Gastrocnemius medialis (tissue), 4 donors: ENCODE data around the gene HDAC4. TPM values are rescaled to one million over a fixed set of nuclear protein-coding genes. Genes with fewer than 3 reads are reported as not detected.
A peak's percentile ranks its signal among the peaks of the same experiment; 100 is the strongest.

Source experiments
- ATAC-seq, 2 donors: fragments of 150-250 bp; one replicate each; pipeline ENCODE4 v1.9.1; 2016
- DNase-seq, 2 donors: peaks; one replicate each; pipeline ENCODE4 v3.0.0-alpha.2; 2019
- H3K27ac ChIP-seq, 4 donors: fragments of 200-600 bp; sonication (generic); 1 replicate in 1 of 4; 2 replicates in 3 of 4; pipeline ENCODE4 v1.5.1; 2016 to 2018; ENCODE audit warnings: mild to moderate bottlenecking in 2 of 4, moderate library complexity in 1 of 4
- H3K27me3 ChIP-seq, 3 donors: fragments of 200-600 bp; sonication (generic) in 2 of 3; 1 replicate in 1 of 3; 2 replicates in 2 of 3; pipeline versions ENCODE4 v1.5.1 to v1.6.0; 2016 to 2019; ENCODE audit warnings: mild to moderate bottlenecking in 1 of 3, moderate library complexity in 1 of 3
- H3K36me3 ChIP-seq, 2 donors: fragments of 200-600 bp; sonication (generic) in 1 of 2; one replicate each; pipeline ENCODE4 v1.5.1; 2017 to 2018
- H3K4me1 ChIP-seq, 2 donors: fragments of 200-600 bp; sonication (generic) in 1 of 2; one replicate each; pipeline ENCODE4 v1.5.1; 2016 to 2017; ENCODE audit warnings: mild to moderate bottlenecking in 2 of 2
- H3K4me3 ChIP-seq, 4 donors: fragments of 200-600 bp; sonication (generic) in 3 of 4; 1 replicate in 1 of 4; 2 replicates in 3 of 4; pipeline ENCODE4 v1.5.1; 2016 to 2019; ENCODE audit warnings: mild to moderate bottlenecking in 2 of 4
- H3K9me3 ChIP-seq, 3 donors: fragments of 200-600 bp; sonication (generic) in 2 of 3; 1 replicate in 1 of 3; 2 replicates in 2 of 3; pipeline ENCODE4 v1.5.1; 2016 to 2019
- CTCF ChIP-seq, 5 experiments: fragments of 450-650 bp in 3 of 5; fragments of 200-600 bp in 2 of 5; sonication (generic) in 2 of 5; IDR thresholded peaks in 4 of 5; conservative IDR thresholded peaks in 1 of 5; 1 replicate in 4 of 5; 2 replicates in 1 of 5; pipeline ENCODE4 v1.5.1; 2016 to 2019; ENCODE audit warnings: antibody characterized with exemption in 5 of 5, mild to moderate bottlenecking in 3 of 5, moderate library complexity in 3 of 5
- POLR2A ChIP-seq, 2 donors: fragments of 450-650 bp; IDR thresholded peaks; one replicate each; pipeline ENCODE4 v1.6.1; 2017; ENCODE audit warnings: antibody characterized with exemption in 2 of 2, mild to moderate bottlenecking in 2 of 2, moderate library complexity in 2 of 2
- in situ Hi-C, 4 donors: fragments of 200-750 bp; cut with MboI; loops; one replicate each; pipeline versions ENCODE4 v1.15.0 to v1.8.0; 2017; ENCODE audit warnings: low sequenced_read_pairs in 4 of 4
- intact Hi-C: fragments of 100-400 bp; cut with DNase I; formaldehyde crosslinking; loops from one replicate; pipeline ENCODE4 v1.15.1; 2023; ENCODE audit warnings: low total_unique reads
- total RNA-seq, 4 donors: library from RNA; depleted of rRNA; stranded (reverse); fragments of >200 nt; gene quantifications; one replicate each; pipeline versions ENCODE4 v1.1.0 to v1.2.3, GENCODE V29; 2016

The HDAC4 gene
- total RNA-seq, 4 donors from 2014 or later = 23.6 to 257 (median 119) TPM

GRCh38 chr2:239303711-239304532 is 96.9 kb downstream of the HDAC4 start:
- TF ChIP-seq CTCF (IDR thresholded peaks at IDR 0.05 in 4 of 5, conservative IDR thresholded peaks at IDR 0.05 in 1 of 5) = peak in 1 of 5 experiments; percentile 18
- TF ChIP-seq POLR2A (IDR thresholded peaks at IDR 0.05) = peak in 1 of 2 donors; percentile 12
- H3K27me3 ChIP-seq = no peaks in the 10 kb centered on the region
- intact Hi-C loops = no loop called here
- DNase-seq (peak in 1 of 2 donors; percentile 60), ATAC-seq (no peak)
- H3K27ac ChIP-seq = peak overlapping the region; percentile 94 to 99 (median 98)
- in situ Hi-C loops = loop anchor here in 1 of 4 donors (10.0 kb wide), 1 partner anchor 79 kb away; no protein-coding TSS in a partner anchor
- peak overlapping the region; percentile 29 to 63 (median 36) for H3K4me3 ChIP-seq
- no peaks in the 10 kb centered on the region for H3K36me3 ChIP-seq
- H3K4me1 ChIP-seq = peaks cover 72 to 73% of the 10 kb centered on the region in 2 donors
- no peaks in the 10 kb centered on the region for H3K9me3 ChIP-seq

GRCh38 chr2:239302808-239303557 is 97.8 kb downstream of the HDAC4 start:
- intact Hi-C loops = no loop called here
- peak overlapping the region; percentile 94 to 99 (median 98) for H3K27ac ChIP-seq
- H3K4me1 ChIP-seq = peaks cover 78 to 81% of the 10 kb centered on the region in 2 donors
- DNase-seq (peak in 1 of 2 donors; percentile 50), ATAC-seq (no peak)
- in situ Hi-C loops = loop anchor here in 1 of 4 donors (10.0 kb wide), 1 partner anchor 78 kb away; no protein-coding TSS in a partner anchor
- no peaks in the 10 kb centered on the region for H3K36me3 ChIP-seq
- TF ChIP-seq POLR2A (IDR thresholded peaks at IDR 0.05) (no peak), CTCF (IDR thresholded peaks at IDR 0.05 in 4 of 5, conservative IDR thresholded peaks at IDR 0.05 in 1 of 5) (no peak)
- no peaks in the 10 kb centered on the region for H3K9me3 ChIP-seq
- no peaks in the 10 kb centered on the region for H3K27me3 ChIP-seq
- peak overlapping the region in 3 of 4 donors; percentile 3 to 29 (median 5) for H3K4me3 ChIP-seq

- no peaks in the 10 kb centered on the region for H3K9me3 ChIP-seq
- in situ Hi-C loops = loop anchor here in 1 of 4 donors (10.0 kb wide), 1 partner anchor 77 kb away; no protein-coding TSS in a partner anchor
- no peaks in the 10 kb centered on the region for H3K36me3 ChIP-seq
- intact Hi-C loops = no loop called here
- no peaks in the 10 kb centered on the region for H3K27me3 ChIP-seq
- peak; percentile 81 to 95 for DNase-seq
- H3K4me3 ChIP-seq = peak overlapping the region in 3 of 4 donors; percentile 3 to 29 (median 5)
- peak; percentile 46 to 69 for TF ChIP-seq POLR2A (IDR thresholded peaks at IDR 0.05)
- no peak for TF ChIP-seq CTCF (IDR thresholded peaks at IDR 0.05 in 4 of 5, conservative IDR thresholded peaks at IDR 0.05 in 1 of 5)
- peak; percentile 36 to 51 for ATAC-seq
- H3K4me1 ChIP-seq = peaks cover 84 to 86% of the 10 kb centered on the region in 2 donors
- peak overlapping the region; percentile 94 to 99 (median 98) for H3K27ac ChIP-seq
Observed at GRCh38 chr2:239302083-239302807, 98.6 kb downstream of the HDAC4 start.
